Measurements from ENCODE around the gene NTM. TPM values are rescaled to one million over a fixed set of nuclear protein-coding genes. Genes with fewer than 3 reads are reported as not detected.

Gene NTM
- total RNA-seq, 4 donors from 2014 or later: 0.78 to 1.1 (median 0.88) TPM; not detected in 1

DNA sequence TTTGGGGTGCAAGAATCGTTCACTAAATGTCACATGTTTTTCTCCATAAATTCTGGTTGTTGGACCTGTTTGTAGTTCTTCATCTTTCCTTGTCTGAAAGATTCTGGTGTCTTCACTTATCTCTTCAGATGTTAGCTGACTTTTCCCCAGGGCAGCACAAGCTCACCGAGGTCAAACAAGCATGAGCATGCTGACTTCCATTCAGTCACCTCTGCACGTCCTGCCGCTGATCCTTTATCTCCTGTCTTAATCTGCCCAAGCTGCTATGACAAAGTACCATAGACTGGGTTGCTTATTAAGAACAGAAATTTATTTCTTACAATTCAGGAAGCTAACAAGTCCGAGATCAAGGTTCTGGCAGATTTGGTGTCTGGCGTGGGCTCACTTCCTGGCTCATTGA lies 800.6 kb downstream of the NTM start:
- DNase-seq: no peak
- H3K36me3 ChIP-seq: no peaks in the 10 kb centered on the region
- no peak overlapping the region for H3K4me3 ChIP-seq (replicated peaks in 1 of 3)
- intact Hi-C loops (cut with DNase I): no loop called here
- 86 to 90% methylated on average over 6 of the region's 6 CpGs for WGBS, 2 donors
- H3K4me1 ChIP-seq: no peaks in the 10 kb centered on the region
- H3K27ac ChIP-seq: no peak overlapping the region
- TF ChIP-seq POLR2A (IDR thresholded peaks at IDR 0.05): no peak
- TF ChIP-seq, protein P1, sequence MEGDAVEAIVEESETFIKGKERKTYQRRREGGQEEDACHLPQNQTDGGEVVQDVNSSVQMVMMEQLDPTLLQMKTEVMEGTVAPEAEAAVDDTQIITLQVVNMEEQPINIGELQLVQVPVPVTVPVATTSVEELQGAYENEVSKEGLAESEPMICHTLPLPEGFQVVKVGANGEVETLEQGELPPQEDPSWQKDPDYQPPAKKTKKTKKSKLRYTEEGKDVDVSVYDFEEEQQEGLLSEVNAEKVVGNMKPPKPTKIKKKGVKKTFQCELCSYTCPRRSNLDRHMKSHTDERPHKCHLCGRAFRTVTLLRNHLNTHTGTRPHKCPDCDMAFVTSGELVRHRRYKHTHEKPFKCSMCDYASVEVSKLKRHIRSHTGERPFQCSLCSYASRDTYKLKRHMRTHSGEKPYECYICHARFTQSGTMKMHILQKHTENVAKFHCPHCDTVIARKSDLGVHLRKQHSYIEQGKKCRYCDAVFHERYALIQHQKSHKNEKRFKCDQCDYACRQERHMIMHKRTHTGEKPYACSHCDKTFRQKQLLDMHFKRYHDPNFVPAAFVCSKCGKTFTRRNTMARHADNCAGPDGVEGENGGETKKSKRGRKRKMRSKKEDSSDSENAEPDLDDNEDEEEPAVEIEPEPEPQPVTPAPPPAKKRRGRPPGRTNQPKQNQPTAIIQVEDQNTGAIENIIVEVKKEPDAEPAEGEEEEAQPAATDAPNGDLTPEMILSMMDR (IDR thresholded peaks at IDR 0.05): no peak
- no peaks in the 10 kb centered on the region for H3K27me3 ChIP-seq
- H3K9me3 ChIP-seq: no peaks in the 10 kb centered on the region

DNA sequence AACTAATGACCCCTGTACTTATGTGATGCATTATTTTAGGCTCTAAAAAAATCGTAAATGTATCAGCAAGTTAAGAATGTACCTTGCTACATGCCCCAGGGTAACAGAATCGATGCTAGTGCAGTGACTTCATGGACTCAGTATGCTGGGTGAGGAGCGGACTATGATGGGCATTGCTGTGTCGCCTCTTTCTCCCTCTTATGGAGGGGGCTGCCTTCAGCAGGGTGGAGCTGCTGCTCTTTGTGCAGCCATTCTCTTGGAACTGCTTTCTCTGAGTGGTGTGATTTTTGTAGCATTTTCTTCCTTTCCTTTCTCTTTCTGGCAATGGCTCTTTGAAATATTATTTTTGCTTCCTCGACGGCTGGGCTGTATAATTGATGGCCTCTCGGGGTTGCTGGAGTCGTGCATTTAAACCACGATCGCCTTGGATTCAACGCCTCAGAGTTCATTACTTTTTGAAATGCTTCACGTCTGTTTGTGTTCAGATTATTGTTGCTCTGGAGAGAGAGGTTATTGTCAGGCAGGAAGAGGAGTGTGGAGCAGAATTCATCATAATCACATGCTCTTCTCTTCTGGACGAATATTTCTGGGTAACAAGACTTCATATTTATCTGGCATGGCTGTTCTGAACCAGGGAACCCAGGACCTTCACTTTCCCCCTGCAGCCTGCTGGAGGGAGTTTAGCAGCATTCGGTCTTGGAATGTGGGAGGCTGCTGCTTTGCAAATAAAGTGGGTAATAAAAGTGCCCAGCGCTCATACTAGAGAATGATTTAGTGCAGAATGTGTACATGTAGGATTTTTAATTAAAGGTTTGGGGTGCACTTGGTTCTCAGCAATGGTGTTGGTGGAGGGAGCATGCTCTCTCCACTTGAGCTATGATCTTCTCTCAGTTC lies 804.2 kb downstream of the NTM start:
- Histone ChIP-seq H3K4me3 (replicated peaks in 1 of 3) (no peak overlapping the region), H3K27me3 (no peaks in the 10 kb centered on the region), H3K4me1 (no peaks in the 10 kb centered on the region), H3K27ac (no peak overlapping the region), H3K36me3 (no peaks in the 10 kb centered on the region), H3K9me3 (no peaks in the 10 kb centered on the region)
- WGBS, 2 donors: 73 to 76% methylated on average over 15 of the region's 15 CpGs
- intact Hi-C loops (cut with DNase I): no loop called here
- TF ChIP-seq, protein P1 (IDR thresholded peaks at IDR 0.05): no peak
- no peak for TF ChIP-seq POLR2A (IDR thresholded peaks at IDR 0.05)
- DNase-seq: no peak

- H3K27ac ChIP-seq: no peak overlapping the region
- no peaks in the 10 kb centered on the region for H3K4me1 ChIP-seq
- 4 to 11% methylated on average over 1 of the region's 1 CpG for WGBS, 2 donors
- H3K9me3 ChIP-seq: no peaks in the 10 kb centered on the region
- TF ChIP-seq POLR2A (IDR thresholded peaks at IDR 0.05): no peak
- TF ChIP-seq, protein P1 (IDR thresholded peaks at IDR 0.05): no peak
- H3K36me3 ChIP-seq: no peaks in the 10 kb centered on the region
- DNase-seq: no peak
- intact Hi-C loops (cut with DNase I): no loop called here
- no peaks in the 10 kb centered on the region for H3K27me3 ChIP-seq
- no peak overlapping the region for H3K4me3 ChIP-seq (replicated peaks in 1 of 3)
Measured at GRCh38 chr11:132177106-132177505, 806.7 kb downstream of the NTM start.

DNA sequence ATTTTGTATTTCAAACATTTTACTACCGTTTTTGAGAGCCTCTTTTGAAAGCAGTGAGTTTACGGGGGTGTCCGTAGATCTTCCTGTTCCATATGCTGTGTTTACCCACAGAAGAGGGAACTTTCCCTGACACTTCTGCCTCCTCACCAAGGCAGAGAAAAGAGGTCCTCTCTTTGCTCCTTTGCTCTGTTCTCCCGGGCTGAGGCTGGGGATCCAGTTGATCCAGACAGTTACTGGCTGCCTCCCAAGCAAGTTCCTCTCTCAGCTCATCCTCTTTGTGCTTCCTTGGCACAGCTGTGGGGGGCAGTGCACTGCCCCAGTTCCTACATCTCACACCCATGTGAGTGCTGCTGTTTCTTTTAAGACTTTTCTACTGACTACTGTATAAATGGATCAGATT lies 813.7 kb downstream of the NTM start:
- intact Hi-C loops (cut with DNase I): no loop called here
- no peaks in the 10 kb centered on the region for H3K4me1 ChIP-seq
- H3K27ac ChIP-seq: no peak overlapping the region
- no peak overlapping the region for H3K4me3 ChIP-seq (replicated peaks in 1 of 3)
- DNase-seq: no peak
- H3K9me3 ChIP-seq: no peaks in the 10 kb centered on the region
- no peaks in the 10 kb centered on the region for H3K27me3 ChIP-seq
- TF ChIP-seq POLR2A (IDR thresholded peaks at IDR 0.05): no peak
- TF ChIP-seq, protein P1 (IDR thresholded peaks at IDR 0.05): no peak
- 54 to 68% methylated on average over 4 of the region's 4 CpGs for WGBS, 2 donors
- no peaks in the 10 kb centered on the region for H3K36me3 ChIP-seq
